ENCODE results near the gene GRID1. TPM values are rescaled to one million over a fixed set of nuclear protein-coding genes. Genes with fewer than 3 reads are reported as not detected.

GRID1 gene
- total RNA-seq, 1 donor from 2014 or later: 0.75 TPM

DNA sequence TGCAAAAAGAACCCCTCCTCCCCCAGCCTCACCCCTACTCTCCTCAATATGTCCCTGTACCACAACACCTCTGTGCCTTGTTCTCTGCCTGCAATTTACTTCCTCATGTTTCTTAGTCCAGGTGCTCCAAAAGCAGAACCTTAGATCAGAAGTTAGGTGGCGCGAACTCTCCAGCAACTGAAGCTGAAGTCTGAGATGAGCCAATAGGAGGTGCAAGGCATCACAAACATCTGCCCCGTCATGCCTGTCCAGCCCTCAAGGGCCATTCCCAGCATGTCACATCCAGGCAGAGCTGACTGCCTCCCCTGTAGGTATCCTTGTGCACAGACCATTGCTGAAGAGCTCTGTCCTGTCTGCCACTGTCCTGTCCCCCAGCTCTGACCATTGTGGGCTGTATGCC, 508.8 kb downstream of the GRID1 start:
- H3K36me3 ChIP-seq (ENCODE audit: insufficient read depth, low read length): no peaks in the 10 kb centered on the region
- no peak overlapping the region for H3K4me2 ChIP-seq (ENCODE audit: low read length)

GRCh38 chr10:85857305-85857704, 509.3 kb downstream of the GRID1 start:
- Mint-ChIP-seq H3K9me3 (ENCODE audit: unreplicated experiment) (peaks cover 9% of the 10 kb centered on the region), H3K4me1 (ENCODE audit: low read depth, unreplicated experiment) (no peaks in the 10 kb centered on the region), H3K36me3 (ENCODE audit: low read depth, unreplicated experiment) (peaks cover 3% of the 10 kb centered on the region), H3K4me3 (ENCODE audit: unreplicated experiment) (no peak overlapping the region), H3K27ac (ENCODE audit: unreplicated experiment) (no peak overlapping the region), H3K27me3 (ENCODE audit: low read depth, unreplicated experiment) (no peaks in the 10 kb centered on the region)
- no peaks in the 10 kb centered on the region for H3K27me3 ChIP-seq (ENCODE audit: insufficient read depth, low read length)
- H3K9me3 ChIP-seq (ENCODE audit: insufficient read depth, low read depth, low read length): no peaks in the 10 kb centered on the region
- no peak overlapping the region for H3K27ac ChIP-seq (ENCODE audit: low read depth, low read length)
- H4K20me1 ChIP-seq (ENCODE audit: insufficient read depth, low read length): no peaks in the 10 kb centered on the region
- H3K36me3 ChIP-seq (ENCODE audit: insufficient read depth, low read length): no peaks in the 10 kb centered on the region
- no peak overlapping the region for H2AFZ ChIP-seq (ENCODE audit: low read depth, low read length)
- H3K4me1 ChIP-seq (ENCODE audit: insufficient read depth, low read length): no peaks in the 10 kb centered on the region
- TF ChIP-seq EZH2 (IDR thresholded peaks at IDR 0.05; ENCODE audit: insufficient read depth, low read length): no peak
- TF ChIP-seq, protein P1, sequence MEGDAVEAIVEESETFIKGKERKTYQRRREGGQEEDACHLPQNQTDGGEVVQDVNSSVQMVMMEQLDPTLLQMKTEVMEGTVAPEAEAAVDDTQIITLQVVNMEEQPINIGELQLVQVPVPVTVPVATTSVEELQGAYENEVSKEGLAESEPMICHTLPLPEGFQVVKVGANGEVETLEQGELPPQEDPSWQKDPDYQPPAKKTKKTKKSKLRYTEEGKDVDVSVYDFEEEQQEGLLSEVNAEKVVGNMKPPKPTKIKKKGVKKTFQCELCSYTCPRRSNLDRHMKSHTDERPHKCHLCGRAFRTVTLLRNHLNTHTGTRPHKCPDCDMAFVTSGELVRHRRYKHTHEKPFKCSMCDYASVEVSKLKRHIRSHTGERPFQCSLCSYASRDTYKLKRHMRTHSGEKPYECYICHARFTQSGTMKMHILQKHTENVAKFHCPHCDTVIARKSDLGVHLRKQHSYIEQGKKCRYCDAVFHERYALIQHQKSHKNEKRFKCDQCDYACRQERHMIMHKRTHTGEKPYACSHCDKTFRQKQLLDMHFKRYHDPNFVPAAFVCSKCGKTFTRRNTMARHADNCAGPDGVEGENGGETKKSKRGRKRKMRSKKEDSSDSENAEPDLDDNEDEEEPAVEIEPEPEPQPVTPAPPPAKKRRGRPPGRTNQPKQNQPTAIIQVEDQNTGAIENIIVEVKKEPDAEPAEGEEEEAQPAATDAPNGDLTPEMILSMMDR (IDR thresholded peaks at IDR 0.05; ENCODE audit: insufficient read depth, low read depth, low read length): no peak
- H3K4me3 ChIP-seq (ENCODE audit: insufficient read depth, low read depth, low read length): no peak overlapping the region
- H3K4me2 ChIP-seq (ENCODE audit: low read length): no peak overlapping the region
- DNase-seq (ENCODE audit: low read depth): no peak
- no peaks in the 10 kb centered on the region for H3K79me2 ChIP-seq (ENCODE audit: insufficient read depth, low read length)
- FAIRE-seq: no peak
- no peak overlapping the region for H3K9ac ChIP-seq (ENCODE audit: low read length)

More for the DNA sequence above, 508.8 kb downstream of the GRID1 start:
- H2AFZ ChIP-seq (ENCODE audit: low read depth, low read length): no peak overlapping the region
- Mint-ChIP-seq H3K9me3 (ENCODE audit: unreplicated experiment) (peaks cover 9% of the 10 kb centered on the region), H3K4me1 (ENCODE audit: low read depth, unreplicated experiment) (no peaks in the 10 kb centered on the region), H3K27ac (ENCODE audit: unreplicated experiment) (no peak overlapping the region), H3K36me3 (ENCODE audit: low read depth, unreplicated experiment) (peaks cover 3% of the 10 kb centered on the region), H3K27me3 (ENCODE audit: low read depth, unreplicated experiment) (no peaks in the 10 kb centered on the region), H3K4me3 (ENCODE audit: unreplicated experiment) (no peak overlapping the region)
- no peak overlapping the region for H3K27ac ChIP-seq (ENCODE audit: low read depth, low read length)
- FAIRE-seq (no peak), DNase-seq (ENCODE audit: low read depth) (no peak)
- H3K4me1 ChIP-seq (ENCODE audit: insufficient read depth, low read length): no peaks in the 10 kb centered on the region
- H4K20me1 ChIP-seq (ENCODE audit: insufficient read depth, low read length): no peaks in the 10 kb centered on the region
- no peaks in the 10 kb centered on the region for H3K79me2 ChIP-seq (ENCODE audit: insufficient read depth, low read length)
- no peaks in the 10 kb centered on the region for H3K27me3 ChIP-seq (ENCODE audit: insufficient read depth, low read length)
- no peak overlapping the region for H3K9ac ChIP-seq (ENCODE audit: low read length)
- no peaks in the 10 kb centered on the region for H3K9me3 ChIP-seq (ENCODE audit: insufficient read depth, low read depth, low read length)
- H3K4me3 ChIP-seq (ENCODE audit: insufficient read depth, low read depth, low read length): no peak overlapping the region
- TF ChIP-seq, protein P1 (IDR thresholded peaks at IDR 0.05; ENCODE audit: insufficient read depth, low read depth, low read length): no peak
- no peak for TF ChIP-seq EZH2 (IDR thresholded peaks at IDR 0.05; ENCODE audit: insufficient read depth, low read length)

DNA sequence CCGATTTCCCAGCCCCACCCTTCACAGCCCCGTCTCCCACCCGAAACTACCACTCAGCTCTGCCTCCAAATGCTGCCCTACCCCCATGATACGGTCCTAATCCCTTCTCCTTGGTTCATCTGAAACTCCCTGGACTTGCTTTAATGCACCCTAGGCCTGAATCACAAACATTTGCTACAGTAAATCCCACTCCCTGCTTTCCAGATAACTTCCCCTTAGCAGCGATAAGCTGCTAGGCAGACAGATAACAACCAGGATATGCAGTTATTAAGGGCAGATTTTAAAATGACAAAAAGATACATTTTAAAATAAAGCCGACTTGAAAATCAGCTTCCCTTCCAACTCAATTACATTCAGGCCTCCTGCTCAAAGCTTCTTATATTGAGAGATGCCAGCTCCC, 514.7 kb downstream of the GRID1 start:
- H3K4me3 ChIP-seq (ENCODE audit: insufficient read depth, low read depth, low read length): no peak overlapping the region
- H3K4me1 Mint-ChIP-seq (ENCODE audit: low read depth, unreplicated experiment): peaks cover 2% of the 10 kb centered on the region
- FAIRE-seq (no peak), DNase-seq (ENCODE audit: low read depth) (no peak)
- H2AFZ ChIP-seq (ENCODE audit: low read depth, low read length): no peak overlapping the region
- peak overlapping the region; percentile 36 for H3K4me2 ChIP-seq (ENCODE audit: low read length)
- no peaks in the 10 kb centered on the region for H3K36me3 ChIP-seq (ENCODE audit: insufficient read depth, low read length)
- no peak overlapping the region for H3K9ac ChIP-seq (ENCODE audit: low read length)
- no peaks in the 10 kb centered on the region for H3K36me3 Mint-ChIP-seq (ENCODE audit: low read depth, unreplicated experiment)
- H3K27ac Mint-ChIP-seq (ENCODE audit: unreplicated experiment): no peak overlapping the region
- peaks cover 3% of the 10 kb centered on the region for H3K9me3 ChIP-seq (ENCODE audit: insufficient read depth, low read depth, low read length)
- no peak for TF ChIP-seq EZH2 (IDR thresholded peaks at IDR 0.05; ENCODE audit: insufficient read depth, low read length)
- TF ChIP-seq, protein P1 (IDR thresholded peaks at IDR 0.05; ENCODE audit: insufficient read depth, low read depth, low read length): no peak
- peaks cover 3% of the 10 kb centered on the region for H3K9me3 Mint-ChIP-seq (ENCODE audit: unreplicated experiment)
- H3K27ac ChIP-seq (ENCODE audit: low read depth, low read length): no peak overlapping the region
- no peaks in the 10 kb centered on the region for H4K20me1 ChIP-seq (ENCODE audit: insufficient read depth, low read length)
- no peaks in the 10 kb centered on the region for H3K79me2 ChIP-seq (ENCODE audit: insufficient read depth, low read length)
- no peaks in the 10 kb centered on the region for H3K27me3 ChIP-seq (ENCODE audit: insufficient read depth, low read length)
- no peaks in the 10 kb centered on the region for H3K27me3 Mint-ChIP-seq (ENCODE audit: low read depth, unreplicated experiment)
- no peak overlapping the region for H3K4me3 Mint-ChIP-seq (ENCODE audit: unreplicated experiment)
- H3K4me1 ChIP-seq (ENCODE audit: insufficient read depth, low read length): peaks cover 13% of the 10 kb centered on the region
